IMR-90 (cell line): ENCODE measurements around the gene SETD3. TPM values are rescaled to one million over a fixed set of nuclear protein-coding genes. Genes with fewer than 3 reads are reported as not detected.

Source experiments
- ATAC-seq: fragments of 200-7000 bp; cut with Tn5 transposase; 2 replicates; pipeline ENCODE4 v1.9.1; 2020; ENCODE audit warnings: low read depth, mild to moderate bottlenecking, moderate library complexity
- BruUV-seq: library from RNA; stranded (reverse); fragments of 400-500 nt; replicated peaks from 2 replicates; lab custom pipeline; 2021; lab: Mats Ljungman, UMichigan
- CTCF ChIA-PET: fragments of 300-600 bp; formaldehyde crosslinking; extraction: SDS; loops from one replicate; lab custom pipeline; 2021; ENCODE audit warnings: antibody characterized with exemption; lab: Yijun Ruan, JAX
- POLR2A ChIA-PET: fragments of 300-600 bp; sonication (Branson Sonifier 250); formaldehyde crosslinking; loops from one replicate; lab custom pipeline; 2022; ENCODE audit warnings: antibody characterized with exemption; ENCODE audit not compliant: unreplicated experiment; lab: Charles Lee
- DNase-seq: peaks from one replicate; pipeline ENCODE4 v3.0.0; 2013
- H2AFZ ChIP-seq: replicated peaks from 2 replicates; pipeline ENCODE3; 2013; ENCODE audit warnings: low read length, mild to moderate bottlenecking; ENCODE audit not compliant: poor library complexity
- H2AK5ac ChIP-seq: 2 replicates; pipeline ENCODE4 v1.6.1; 2013; ENCODE audit warnings: low read depth, low read length, inconsistent platforms
- H2AK9ac ChIP-seq: replicated peaks from 2 replicates; pipeline ENCODE3; 2013; ENCODE audit warnings: mild to moderate bottlenecking, low read depth, low read length, moderate library complexity; ENCODE audit not compliant: poor library complexity
- H2BK120ac ChIP-seq: 2 replicates; pipeline ENCODE4 v1.6.1; 2013; ENCODE audit warnings: low read depth, low read length, inconsistent platforms
- H2BK15ac ChIP-seq: 3 replicates; pipeline ENCODE4 v1.6.1; 2013; ENCODE audit warnings: low read depth, low read length, inconsistent platforms
- H2BK20ac ChIP-seq: 2 replicates; pipeline ENCODE4 v1.6.1; 2013; ENCODE audit warnings: low read depth, mild to moderate bottlenecking, inconsistent platforms, low read length, moderate library complexity
- H2BK5ac ChIP-seq: 2 replicates; pipeline ENCODE4 v1.6.1; 2013; ENCODE audit warnings: mild to moderate bottlenecking, low read depth, low read length, inconsistent platforms; ENCODE audit not compliant: poor library complexity, severe bottlenecking
- H3K14ac ChIP-seq: replicated peaks from 2 replicates; pipeline ENCODE4 v1.6.1; 2013; ENCODE audit warnings: low read depth, low read length, inconsistent platforms
- H3K18ac ChIP-seq: 2 replicates; pipeline ENCODE4 v1.6.1; 2013; ENCODE audit warnings: low read depth, low read length, control low read depth
- H3K23ac ChIP-seq: 2 replicates; pipeline ENCODE4 v1.6.1; 2013; ENCODE audit warnings: low read depth, low read length, inconsistent platforms
- H3K27ac ChIP-seq: 2 replicates; pipeline ENCODE4 v1.5.1; 2013; ENCODE audit warnings: mild to moderate bottlenecking, control low read depth, low read length; ENCODE audit not compliant: insufficient read depth
- H3K27me3 ChIP-seq: 2 replicates; pipeline ENCODE4 v1.6.1; 2013; ENCODE audit warnings: low read length; ENCODE audit not compliant: control insufficient read depth, insufficient read depth
- H3K36me3 ChIP-seq: 2 replicates; pipeline ENCODE4 v1.6.1; 2013; ENCODE audit warnings: low read length, mixed read lengths; ENCODE audit not compliant: control insufficient read depth, insufficient read depth
- H3K4ac ChIP-seq: 2 replicates; pipeline ENCODE4 v1.6.1; 2013; ENCODE audit warnings: low read depth, low read length, inconsistent platforms
- H3K4me1 ChIP-seq: 2 replicates; pipeline ENCODE4 v1.6.1; 2013; ENCODE audit warnings: low read length, mixed read lengths; ENCODE audit not compliant: control insufficient read depth, insufficient read depth
- H3K4me2 ChIP-seq: 2 replicates; pipeline ENCODE4 v1.6.1; 2013; ENCODE audit warnings: low read depth, mild to moderate bottlenecking, control low read depth, low read length, moderate library complexity
- H3K4me3 ChIP-seq: 2 replicates; pipeline ENCODE4 v1.5.1; 2013; ENCODE audit warnings: low read depth, mild to moderate bottlenecking, control low read depth, low read length, moderate library complexity; ENCODE audit not compliant: insufficient read depth
- H3K56ac ChIP-seq: 2 replicates; pipeline ENCODE4 v1.6.1; 2013; ENCODE audit warnings: low read length, inconsistent platforms; ENCODE audit not compliant: insufficient read depth; ENCODE audit errors: extremely low read depth
- H3K79me1 ChIP-seq, 2 experiments: 2 replicates each; pipeline ENCODE4 v1.6.1; 2013; ENCODE audit warnings: low read length in 2 of 2, inconsistent platforms in 1 of 2, low read depth in 1 of 2
- H3K9ac ChIP-seq: 2 replicates; pipeline ENCODE4 v1.6.1; 2013; ENCODE audit warnings: low read depth, low read length, control low read depth
- H3K9me1 ChIP-seq: 2 replicates; pipeline ENCODE4 v1.6.1; 2013; ENCODE audit warnings: low read length, inconsistent platforms; ENCODE audit not compliant: insufficient read depth
- H3K9me3 ChIP-seq: 2 replicates; pipeline ENCODE4 v1.6.1; 2013; ENCODE audit warnings: low read length; ENCODE audit not compliant: control insufficient read depth, insufficient read depth
- H4K20me1 ChIP-seq: 2 replicates; pipeline ENCODE4 v1.6.1; 2013; ENCODE audit warnings: low read length, inconsistent platforms; ENCODE audit not compliant: insufficient read depth
- H4K5ac ChIP-seq: 2 replicates; pipeline ENCODE4 v1.6.1; 2013; ENCODE audit warnings: mild to moderate bottlenecking, low read depth, low read length, control low read depth
- H4K8ac ChIP-seq, 2 experiments: 2 replicates each; pipeline ENCODE4 v1.6.1; 2013; ENCODE audit warnings: low read depth in 2 of 2, low read length in 2 of 2, control low read depth in 1 of 2, inconsistent platforms in 1 of 2
- H4K91ac ChIP-seq: 2 replicates; pipeline ENCODE4 v1.6.1; 2013; ENCODE audit warnings: low read depth, low read length, inconsistent platforms; ENCODE audit not compliant: insufficient read depth
- CEBPB ChIP-seq: IDR thresholded peaks from 2 replicates; pipeline ENCODE4 v1.6.1; 2012; ENCODE audit warnings: low read depth, low read length, improper control_type of control experiment
- CTCF ChIP-seq: conservative IDR thresholded peaks from 2 replicates; pipeline ENCODE4 v1.5.1; 2012; ENCODE audit warnings: mild to moderate bottlenecking, low read depth, low read length, improper control_type of control experiment
- MAZ ChIP-seq: IDR thresholded peaks from 2 replicates; pipeline ENCODE4 v1.6.1; 2012; ENCODE audit warnings: low read depth, mild to moderate bottlenecking, low read length, improper control_type of control experiment, moderate library complexity, borderline replicate concordance
- NFE2L2 ChIP-seq: fragments of 150-350 bp; IDR thresholded peaks from 2 replicates; pipeline ENCODE4 v1.6.1; 2016; ENCODE audit warnings: low read depth, mild to moderate bottlenecking, low read length
- POLR2A ChIP-seq: IDR thresholded peaks from 2 replicates; pipeline ENCODE4 v1.6.1; 2012; ENCODE audit warnings: mild to moderate bottlenecking, low read depth, low read length
- RAD21 ChIP-seq: IDR thresholded peaks from 2 replicates; pipeline ENCODE4 v1.6.1; 2012; ENCODE audit warnings: low read length, improper control_type of control experiment
- RFX5 ChIP-seq: IDR thresholded peaks from 2 replicates; pipeline ENCODE4 v1.8.0; 2012; ENCODE audit warnings: low read depth, mild to moderate bottlenecking, low read length, moderate library complexity
- SMC3 ChIP-seq: fragments of 150-350 bp; IDR thresholded peaks from 2 replicates; pipeline ENCODE4 v1.6.1; 2016; ENCODE audit warnings: low read depth, mild to moderate bottlenecking, antibody characterized with exemption, low read length, moderate library complexity
- WGBS, 2 experiments: methylation state at CpG; one replicate each; pipeline versions ENCODE4 v1.1.5 to v1.1.7; 2013; ENCODE audit warnings: missing lambda C conversion rate in 2 of 2; ENCODE audit not compliant: insufficient read length in 1 of 2; ENCODE audit errors: extremely low coverage in 2 of 2; 5-methylcytosine and 5-hydroxymethylcytosine counted together
- dilution Hi-C: fragments of 300-500 bp; cut with HindIII; formaldehyde crosslinking; loops from one replicate; pipeline ENCODE4 v1.14.3; 2018; ENCODE audit warnings: low sequenced_read_pairs; ENCODE audit not compliant: unreplicated experiment
- in situ Hi-C: fragments of 300-500 bp; cut with MboI; formaldehyde crosslinking; loops from 3 replicates; pipeline ENCODE4 v1.14.3; 2019; ENCODE audit warnings: low sequenced_read_pairs, inconsistent platforms, mixed read lengths
- intact Hi-C: fragments of 100-400 bp; cut with micrococcal nuclease; formaldehyde crosslinking; loops from 2 replicates; pipeline ENCODE4 v1.10.0; 2022
- polyA plus RNA-seq, 3 experiments: library from polyadenylated mRNA; depleted of rRNA; stranded (reverse); fragments of >200 nt; gene quantifications; 2 replicates each; pipeline ENCODE4 v1.2.3, GENCODE V29; 2012; ENCODE audit warnings: low replicate concordance in 1 of 3
- total RNA-seq: library from RNA; depleted of rRNA; stranded (reverse); fragments of >200 nt; gene quantifications from 2 replicates; pipeline ENCODE4 v1.2.3, GENCODE V29; 2012

Gene SETD3
- total and polyA plus RNA-seq, 2 of the 4 experiments (the other 2 are of a cell fraction) = 18.8 to 31.9 TPM

- no peak for TF ChIP-seq CTCF
- no peak for TF ChIP-seq POLR2A
- no peak for TF ChIP-seq MAZ
- no peak for TF ChIP-seq NFE2L2
- TF ChIP-seq SMC3 = no peak
- TF ChIP-seq RFX5 = no peak
- no peak for TF ChIP-seq CEBPB
- no peak for TF ChIP-seq RAD21
- Histone ChIP-seq H2BK120ac (no peak overlapping the region), H3K56ac (no peak overlapping the region), H3K18ac (no peak overlapping the region), H2AFZ (no peak overlapping the region), H4K5ac (no peak overlapping the region), H3K27me3 (no peaks in the 10 kb centered on the region), H2BK5ac (no peak overlapping the region), H2BK20ac (no peak overlapping the region), H3K9me3 (no peaks in the 10 kb centered on the region), H3K4me1 (no peaks in the 10 kb centered on the region; the same call in 1 of the 2 replicates), H4K20me1 (peaks cover 42% of the 10 kb centered on the region), H3K27ac (no peak overlapping the region), H3K4ac (no peak overlapping the region), H2AK5ac (no peak overlapping the region), H3K9ac (no peak overlapping the region), H4K91ac (no peak overlapping the region), H3K9me1 (peaks cover 13% of the 10 kb centered on the region; the same call in 1 of the 2 replicates), H3K14ac (no peak overlapping the region), H2AK9ac (no peak overlapping the region), H3K4me2 (no peak overlapping the region), H4K8ac (no peak overlapping the region), H2BK15ac (no peak overlapping the region), H3K23ac (no peak overlapping the region), H3K4me3 (no peak overlapping the region), H3K36me3 (peaks cover 13% of the 10 kb centered on the region), H3K79me1 (peaks cover 28 to 66% of the 10 kb centered on the region in 2 experiments)
- in situ Hi-C loops (no loop called here), dilution Hi-C loops (no loop called here), intact Hi-C loops (no loop called here)
- no peak for DNase-seq
- POLR2A ChIA-PET = no interaction called here
- CTCF ChIA-PET = no interaction called here
- ATAC-seq = no peak
- no CpG with 5 or more reads among the region's 3 CpGs for WGBS, 2 experiments
- no TSS peak for BruUV-seq
These were observed 13.9 kb downstream of the SETD3 start for GRCh38 chr14:99466758-99467157.
